Heart right ventricle (tissue), 16 donors: ENCODE data around the gene RFFL. TPM values are rescaled to one million over a fixed set of nuclear protein-coding genes. Genes with fewer than 3 reads are reported as not detected.

Experiments
- ATAC-seq, 8 donors: fragments of 200-7000 bp; cut with Tn5 transposase; one replicate each; pipeline ENCODE4 v1.9.1; 2020; ENCODE audit warnings: mild to moderate bottlenecking in 8 of 8, moderate library complexity in 8 of 8, moderate number of reproducible peaks in 1 of 8
- DNase-seq, 2 donors: peaks; one replicate each; pipeline ENCODE4 v3.0.0-alpha.2; 2020
- H3K27ac ChIP-seq, 10 donors: fragments of 200-600 bp; sonication (generic) in 2 of 10; one replicate each; pipeline versions ENCODE4 v1.5.0 to v1.8.0; 2020 to 2022; ENCODE audit warnings: mild to moderate bottlenecking in 3 of 10
- H3K27me3 ChIP-seq, 7 donors: fragments of 200-600 bp; one replicate each; pipeline ENCODE4 v1.8.0; 2021 to 2022; ENCODE audit warnings: mild to moderate bottlenecking in 2 of 7
- H3K36me3 ChIP-seq, 9 donors: fragments of 200-600 bp; sonication (generic) in 1 of 9; one replicate each; pipeline versions ENCODE4 v1.5.0 to v1.8.0; 2020 to 2022; ENCODE audit warnings: mild to moderate bottlenecking in 2 of 9
- H3K4me1 ChIP-seq, 9 donors: fragments of 200-600 bp; sonication (generic) in 1 of 9; one replicate each; pipeline versions ENCODE4 v1.5.0 to v1.8.0; 2020 to 2022; ENCODE audit warnings: mild to moderate bottlenecking in 4 of 9
- H3K4me3 ChIP-seq, 10 donors: fragments of 200-600 bp; sonication (generic) in 2 of 10; one replicate each; pipeline versions ENCODE4 v1.5.0 to v1.8.0; 2020 to 2022; ENCODE audit warnings: mild to moderate bottlenecking in 7 of 10, moderate library complexity in 2 of 10
- H3K9me3 ChIP-seq, 11 donors: fragments of 200-600 bp in 10 of 11; sonication (generic) in 2 of 11; one replicate each; pipeline versions ENCODE4 v1.5.0 to v1.8.0; 2013 to 2022; ENCODE audit warnings: mild to moderate bottlenecking in 2 of 11, control low read depth in 1 of 11, moderate library complexity in 1 of 11
- CTCF ChIP-seq, 9 donors: fragments of 200-600 bp; sonication (generic) in 2 of 9; IDR thresholded peaks; one replicate each; pipeline versions ENCODE4 v1.5.0 to v1.8.0; 2021 to 2022; ENCODE audit warnings: antibody characterized with exemption in 9 of 9, mild to moderate bottlenecking in 5 of 9, moderate library complexity in 1 of 9
- WGBS, 2 donors: extraction: QIAGEN DNeasy Blood & Tissue Kit; methylation state at CpG; one replicate each; pipeline ENCODE4 v1.1.7; 2013; ENCODE audit warnings: inconsistent platforms in 1 of 2; 5-methylcytosine and 5-hydroxymethylcytosine counted together
- intact Hi-C, 10 donors: fragments of 100-400 bp; cut with DNase I; formaldehyde crosslinking; loops; one replicate each; pipeline versions ENCODE4 v1.11.1 to v1.14.2; 2022
- polyA plus RNA-seq, 2 donors: library from polyadenylated mRNA; stranded (reverse); fragments of 200-250 nt; gene quantifications; one replicate each; pipeline ENCODE4 v1.2.3, GENCODE V29; 2013
- total RNA-seq, 10 donors: library from RNA; stranded (reverse); fragmentation: NEBNext Ultra II Directional in 3 of 10; extraction: Animal tissue kit (Norgen Biotek cat#: 25700) in 3 of 10; gene quantifications; one replicate each; pipeline versions ENCODE4 v1.2.1 to v1.2.4, GENCODE V29; 2021 to 2023
- donor health status: Arrhythmogenic right ventricular cardiomyopathy.
- donor health status: ischemic (EF 13 %, LVEDD 7.1; RV severe dilation, severe dysfunction).
- donor health status: healthy with polysubstance abuse.
- donor health status: DM: no; HTN: yes; CAD: no.
- donor health status: DM: no; HTN: no; CAD: no.
- donor health status: ischemic (EF 25% LVEDD 6.9; RV normal size, moderate dysfunction).
- donor health status: ischemic (EF 25% LVEDD 5.7; RV mildly dilated, moderate dysfunction).
- donor health status: healthy.
- donor health status: DM: yes; HTN: yes; CAD: no.
- donor health status: Ischemic cardiomyopathy.
- donor health status: ischemic (EF 35%, LVEDD 5.7; RV mildly dilated, moderate dysfunction).
- donor health status: nonischemic (EF 11% LVEDD 7.7; RV severe dilation, severe dysfunction).
- donor health status: DM: yes; HTN: yes; CAD: no.
- donor health status: PGD.
- donor health status: ischemic (EF 29% LVEDD 5.4; RV normal size, mild dysfunction).
- donor health status: nonischemic (EF 23%, LVEDD 6.1; RV moderate dilation, normal function).

The RFFL gene
- total and polyA plus RNA-seq, 12 donors: 2.3 to 19.3 (median 13.5) TPM

- Histone ChIP-seq H3K27me3 (no peaks in the 10 kb centered on the region), H3K36me3 (no peaks in the 10 kb centered on the region), H3K4me3 (no peak overlapping the region), H3K9me3 (no peaks in the 10 kb centered on the region), H3K27ac (no peak overlapping the region), H3K4me1 (peaks cover 0 to 37% (median 0%) of the 10 kb centered on the region in 9 donors)
- 72 to 83% methylated on average over 2 of the region's 2 CpGs for WGBS, 2 donors
- intact Hi-C loops: no loop called here
- no peak for DNase-seq
- ATAC-seq: no peak
- no peak for TF ChIP-seq CTCF (IDR thresholded peaks at IDR 0.05)
These were observed 11.5 kb upstream of the RFFL start for GRCh38 chr17:35074711-35075707.

- DNase-seq (no peak), ATAC-seq (no peak)
- Histone ChIP-seq H3K27me3 (no peaks in the 10 kb centered on the region), H3K4me3 (no peak overlapping the region), H3K27ac (no peak overlapping the region), H3K4me1 (peaks cover 0 to 43% (median 0%) of the 10 kb centered on the region in 9 donors), H3K9me3 (no peaks in the 10 kb centered on the region), H3K36me3 (peaks cover 0 to 2% (median 0%) of the 10 kb centered on the region in 9 donors)
- intact Hi-C loops: no loop called here
- 91 to 94% methylated on average over 5 of the region's 5 CpGs for WGBS, 2 donors
- no peak for TF ChIP-seq CTCF (IDR thresholded peaks at IDR 0.05)
These were observed 10.6 kb upstream of the RFFL start for GRCh38 chr17:35073991-35074627.

GRCh38 chr17:35073183-35073790 is 9.8 kb upstream of the RFFL start:
- H3K4me3 ChIP-seq: no peak overlapping the region
- peaks cover 0 to 50% (median 0%) of the 10 kb centered on the region in 9 donors for H3K4me1 ChIP-seq
- no peak overlapping the region for H3K27ac ChIP-seq
- no peaks in the 10 kb centered on the region for H3K9me3 ChIP-seq
- no peaks in the 10 kb centered on the region for H3K27me3 ChIP-seq
- intact Hi-C loops: no loop called here
- no peak for ATAC-seq
- 93 to 94% methylated on average over 3 of the region's 3 CpGs for WGBS, 2 donors
- no peak for DNase-seq
- TF ChIP-seq CTCF (IDR thresholded peaks at IDR 0.05): no peak
- H3K36me3 ChIP-seq: peaks cover 0 to 4% (median 0%) of the 10 kb centered on the region in 9 donors

DNA sequence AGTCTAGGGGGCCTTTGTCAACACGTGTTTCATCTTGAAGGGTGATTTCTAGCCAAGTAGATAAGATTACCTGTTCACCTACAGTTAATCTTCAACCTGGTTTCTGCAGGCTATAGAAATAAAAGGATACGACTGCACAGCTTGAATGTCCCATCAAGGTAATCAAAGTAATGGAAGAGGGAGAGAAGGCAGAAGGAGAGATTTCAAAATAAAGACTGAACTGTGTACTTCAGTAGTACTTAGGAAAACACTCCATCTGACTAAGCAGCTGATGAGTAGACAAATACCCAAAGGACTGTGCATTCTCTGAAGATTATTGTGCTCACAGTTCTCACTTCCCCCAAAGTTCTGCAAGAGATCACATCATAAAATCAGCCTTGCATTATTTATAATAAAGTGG is 5.8 kb upstream of the RFFL start:
- ATAC-seq: no peak
- no peak for TF ChIP-seq CTCF (IDR thresholded peaks at IDR 0.05)
- no peak overlapping the region for H3K4me3 ChIP-seq
- peaks cover 0 to 4% (median 0%) of the 10 kb centered on the region in 9 donors for H3K36me3 ChIP-seq
- H3K4me1 ChIP-seq: peaks cover 0 to 52% (median 3%) of the 10 kb centered on the region in 9 donors
- H3K27ac ChIP-seq: no peak overlapping the region
- no peaks in the 10 kb centered on the region for H3K27me3 ChIP-seq
- no peak for DNase-seq
- intact Hi-C loops: no loop called here
- 68 to 79% methylated on average over 2 of the region's 2 CpGs for WGBS, 2 donors
- no peaks in the 10 kb centered on the region for H3K9me3 ChIP-seq
